ENCODE results near the gene JMY.

Gene JMY

DNA sequence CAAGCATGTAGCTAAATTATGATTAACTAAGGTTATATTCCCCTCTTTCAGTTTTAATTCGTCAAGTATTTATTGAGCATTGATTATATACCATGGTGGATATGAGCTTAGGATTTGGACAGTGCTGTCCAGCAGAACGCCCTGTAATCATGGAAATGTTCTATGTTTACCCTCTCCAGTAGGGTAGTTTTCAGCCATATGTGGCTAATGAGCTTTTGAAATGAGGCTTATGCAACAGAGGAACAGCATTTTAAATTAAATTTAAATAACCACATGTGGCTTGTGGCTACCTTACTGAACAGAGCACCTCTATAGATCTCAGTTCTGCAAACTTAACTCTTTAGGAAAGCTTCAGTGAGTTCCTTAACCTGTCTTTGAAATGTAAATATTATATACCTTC lies 59.1 kb downstream of the JMY start:
- no peak for DNase-seq

DNA sequence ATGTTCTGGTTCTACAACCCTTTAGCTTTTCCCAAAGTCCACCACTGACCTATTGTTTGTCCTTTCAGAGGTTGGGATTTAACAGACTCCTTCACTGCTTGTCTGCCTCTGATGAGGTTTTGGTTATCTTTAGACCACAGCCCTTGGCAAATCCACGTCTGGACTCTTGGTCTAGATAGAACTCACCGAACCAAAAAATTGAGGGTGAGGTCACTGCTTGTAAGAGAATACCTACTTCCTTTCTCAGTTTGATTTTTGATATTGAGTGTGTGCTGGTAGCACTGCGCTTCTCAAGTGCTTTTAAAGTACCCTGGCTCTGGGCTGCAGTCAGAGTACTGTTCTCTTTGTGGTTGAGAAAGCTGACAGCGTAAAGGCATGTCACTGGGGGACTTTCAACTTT lies 61.7 kb downstream of the JMY start:
- DNase-seq = no peak

DNA sequence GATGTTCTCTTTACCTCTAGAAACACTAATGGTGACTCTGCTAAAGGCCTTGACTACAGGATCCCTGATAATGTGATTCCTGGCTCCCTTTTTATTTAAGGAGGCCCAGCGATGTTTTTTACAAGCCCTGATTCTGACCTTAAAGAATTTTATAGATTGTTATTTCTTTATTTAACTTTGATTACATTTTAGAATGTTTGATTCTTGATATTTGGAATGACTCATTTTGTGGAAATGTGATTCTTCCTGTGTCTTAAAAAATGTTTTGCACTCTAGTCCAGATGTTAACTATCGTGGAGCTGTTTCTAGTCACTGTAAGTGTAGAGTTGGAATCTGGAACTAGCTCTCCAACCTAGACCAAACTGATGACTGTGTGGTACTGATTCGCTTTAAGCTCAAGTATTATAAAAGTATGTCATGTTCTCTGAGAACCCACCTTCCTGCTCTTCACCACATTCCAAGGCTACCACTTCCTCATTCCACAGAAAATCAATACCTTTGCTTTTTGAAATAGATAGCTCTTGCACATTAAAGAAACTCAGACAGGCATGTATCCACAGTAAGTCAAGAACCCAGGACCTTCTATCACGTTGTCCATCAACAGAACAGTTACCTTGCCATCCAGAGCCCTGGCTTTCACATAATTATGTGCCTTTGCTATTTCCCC lies 65.2 kb downstream of the JMY start:
- no peak for DNase-seq

DNA sequence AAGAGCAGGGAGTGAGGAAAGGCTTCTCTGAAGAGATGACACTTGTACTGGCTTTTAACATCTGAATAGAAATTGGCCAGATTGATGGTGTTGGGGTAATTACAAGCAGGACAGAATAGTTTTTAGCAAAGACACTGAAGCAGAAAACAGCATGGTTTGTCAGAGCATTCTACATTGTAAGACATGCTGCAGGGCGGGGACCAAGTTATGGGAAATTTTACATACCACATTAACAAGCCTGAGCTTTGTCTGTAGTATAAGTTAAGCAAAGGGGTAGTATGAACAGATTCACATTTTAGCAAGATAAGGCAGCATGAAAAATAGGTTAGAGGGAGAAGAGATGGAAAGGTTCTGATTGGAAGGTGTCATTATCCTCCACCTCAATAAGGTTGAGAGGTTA lies 66.5 kb downstream of the JMY start:
- DNase-seq = no peak

DNA sequence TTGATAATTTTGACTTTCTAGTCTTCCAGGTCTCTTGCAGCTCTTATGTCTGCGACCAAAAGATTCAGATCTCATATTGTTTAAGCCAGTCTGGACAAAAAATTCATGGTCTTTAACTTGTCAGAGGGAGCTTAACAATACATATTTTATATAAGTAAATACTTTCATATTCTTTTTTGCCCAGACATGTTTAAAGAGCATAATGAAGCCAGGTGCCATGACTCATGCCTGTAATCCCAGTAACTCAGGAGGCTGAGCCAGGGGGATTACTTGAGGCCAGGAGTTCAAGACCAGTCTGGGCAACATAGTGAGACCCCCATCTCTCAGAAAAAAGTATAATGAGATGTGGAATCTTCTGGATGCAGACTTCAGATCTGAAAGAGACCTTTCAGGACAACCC lies 69.8 kb downstream of the JMY start:
- no peak for DNase-seq

DNA sequence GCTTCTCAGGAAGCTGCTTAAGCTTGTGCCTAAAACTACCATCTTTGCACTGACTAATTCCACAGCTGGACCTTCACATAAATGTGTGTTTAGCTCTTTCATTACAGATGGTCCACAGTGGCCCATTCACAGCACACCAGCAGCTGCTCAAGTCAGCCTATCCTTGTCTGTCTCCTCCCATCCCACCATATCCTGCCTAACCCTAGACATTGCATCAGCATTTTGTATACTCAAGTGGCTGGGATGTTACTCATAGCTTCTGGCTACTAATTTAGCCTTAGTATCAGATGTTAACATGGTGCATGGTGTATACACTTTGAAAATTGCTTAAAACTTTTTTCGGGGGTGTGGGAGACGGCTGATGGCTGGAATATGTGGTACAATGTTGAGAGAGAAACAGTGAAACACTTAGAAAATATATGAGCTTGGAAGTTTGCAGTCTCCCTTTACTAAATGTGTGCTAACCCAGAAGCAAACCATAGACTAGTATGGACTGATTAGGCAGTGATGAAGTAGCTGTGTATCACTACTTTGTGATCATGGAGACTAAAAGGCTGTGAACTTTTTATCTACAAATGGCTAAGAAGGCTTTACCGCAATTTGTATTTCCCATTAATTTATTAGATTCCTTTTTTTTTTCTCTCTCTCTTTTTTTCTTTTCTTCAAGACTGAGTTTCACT lies 83.1 kb downstream of the JMY start:
- no peak for DNase-seq

DNA sequence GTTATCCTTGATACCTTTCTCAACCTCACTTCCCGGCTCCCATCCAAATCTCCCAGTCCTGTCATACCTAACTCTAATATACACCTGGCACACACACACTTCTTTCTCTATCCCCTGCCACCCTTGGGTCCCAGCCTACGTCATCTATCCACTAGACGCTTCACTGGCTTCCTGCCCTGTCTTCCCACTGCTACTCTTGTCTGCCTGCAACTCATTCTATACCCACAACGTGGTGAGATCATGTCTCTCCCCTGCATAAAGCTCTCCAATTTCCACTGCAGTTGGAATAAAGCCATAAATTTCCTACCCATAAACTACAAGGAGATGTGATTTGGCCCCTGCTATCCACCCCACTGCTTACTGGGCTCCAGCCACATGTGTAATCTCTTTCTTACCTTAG lies 93.5 kb downstream of the JMY start:
- DNase-seq = no peak

DNA sequence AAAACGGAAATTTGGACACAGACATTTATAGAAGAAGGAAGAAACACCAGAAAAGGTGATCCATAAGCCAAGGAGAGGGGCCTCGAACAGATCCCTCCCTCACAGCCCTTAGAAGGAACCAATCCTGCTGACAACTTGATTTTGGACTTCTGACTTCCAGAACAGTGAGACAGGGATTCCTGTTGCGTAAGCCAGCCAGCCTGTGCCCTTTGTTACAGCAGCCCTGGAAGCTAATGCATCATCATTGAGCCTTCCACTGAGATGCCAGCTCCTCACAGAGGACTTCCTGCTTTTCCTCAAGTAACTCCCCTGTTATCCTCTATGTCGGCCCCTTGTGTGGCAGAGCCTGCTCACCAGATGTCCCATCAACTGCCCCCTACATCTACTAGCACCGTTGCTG lies 94.1 kb downstream of the JMY start:
- DNase-seq = no peak

DNA sequence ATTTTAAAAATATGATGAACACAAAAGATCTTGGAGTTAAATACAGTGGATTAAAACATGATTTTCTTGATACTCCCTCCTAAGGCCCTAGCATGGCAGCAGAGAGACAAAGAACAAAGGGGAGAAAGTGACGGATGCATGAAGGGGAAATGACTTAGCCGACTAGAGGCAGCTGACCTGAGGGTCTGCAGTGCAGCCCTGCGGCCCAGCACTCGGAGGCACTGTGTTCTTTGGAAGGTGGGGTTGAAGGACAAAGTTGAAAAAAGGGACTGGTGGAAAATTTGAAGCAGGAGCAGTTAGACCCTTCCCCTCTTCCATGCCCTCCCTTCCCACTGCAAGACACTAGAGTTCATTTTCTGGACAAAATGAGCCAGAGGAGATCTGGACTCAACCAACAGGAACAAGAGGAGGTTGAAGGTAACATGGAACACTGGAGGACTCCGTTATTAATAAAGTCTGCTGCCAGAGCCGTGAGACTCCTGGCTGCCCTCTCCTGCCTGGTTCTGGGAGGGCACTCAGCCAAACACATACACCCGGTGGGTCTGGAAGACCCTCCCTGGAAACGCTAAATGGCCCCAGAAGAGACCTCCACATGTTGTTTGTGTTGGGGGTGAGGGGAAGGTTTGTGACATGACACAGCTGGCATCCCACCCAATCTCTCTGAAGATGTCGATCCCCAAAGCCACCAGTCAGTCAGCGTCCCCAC lies 98.1 kb downstream of the JMY start:
- no peak for DNase-seq

DNA sequence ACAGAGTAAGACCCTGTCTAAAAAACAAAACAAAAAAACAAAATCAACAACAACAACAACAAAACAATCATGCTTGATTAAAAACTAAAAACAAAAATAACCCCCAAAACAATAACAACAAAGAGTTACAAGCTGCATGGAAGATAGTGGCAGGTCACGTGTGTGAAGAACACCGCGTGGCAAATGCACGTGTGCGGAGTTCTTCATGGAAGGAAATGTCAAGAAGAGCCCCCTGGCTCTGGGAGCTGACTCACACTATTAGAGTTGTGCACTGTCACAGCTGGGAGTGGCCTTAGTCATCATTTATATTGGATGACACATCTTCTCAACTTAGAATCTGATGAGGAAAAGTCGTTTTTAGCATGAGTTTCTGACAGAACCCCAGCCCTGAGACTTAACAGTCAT lies 110.5 kb downstream of the JMY start:
- peak in 16 of 56 donors; percentile 2 to 48 (median 19) for DNase-seq

DNA sequence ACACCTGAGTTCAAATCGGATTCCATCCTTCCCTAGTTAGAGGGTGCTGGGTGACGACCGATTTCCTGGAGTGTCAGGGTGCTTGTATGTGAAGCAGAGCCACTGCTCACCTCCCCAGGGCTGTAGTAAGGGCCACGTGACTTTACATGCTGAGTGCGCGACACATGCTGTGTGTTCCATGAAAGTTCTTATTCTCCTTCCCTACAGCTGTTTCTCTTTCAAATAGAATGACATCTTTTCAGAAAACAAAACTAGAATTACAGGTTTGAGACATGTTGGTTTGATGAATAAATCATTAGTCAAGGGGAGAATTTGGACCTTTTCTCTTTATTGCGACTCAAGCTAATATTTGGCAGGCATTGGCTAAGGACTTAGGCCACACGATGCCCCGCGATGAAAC lies 113.1 kb downstream of the JMY start:
- no peak for DNase-seq

DNA sequence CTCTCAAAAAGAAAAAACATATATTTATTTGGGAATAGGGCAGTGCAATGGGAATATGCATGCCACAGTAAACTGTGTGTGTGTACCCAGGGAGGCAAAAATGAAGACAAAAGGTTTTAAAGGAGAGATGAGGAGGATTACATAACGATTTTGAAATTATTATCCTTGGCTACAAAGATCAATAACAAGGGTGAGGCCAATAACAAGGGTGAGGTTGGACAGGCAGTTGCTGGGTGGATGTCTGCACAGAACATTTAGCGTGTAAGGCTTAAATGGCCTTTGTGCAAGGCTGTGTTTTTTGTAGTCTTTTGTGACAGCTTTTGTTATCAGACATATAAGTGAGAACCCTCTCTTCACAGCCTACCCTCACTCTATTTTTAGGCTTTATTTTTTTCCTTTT lies 114.0 kb downstream of the JMY start:
- DNase-seq = no peak

DNA sequence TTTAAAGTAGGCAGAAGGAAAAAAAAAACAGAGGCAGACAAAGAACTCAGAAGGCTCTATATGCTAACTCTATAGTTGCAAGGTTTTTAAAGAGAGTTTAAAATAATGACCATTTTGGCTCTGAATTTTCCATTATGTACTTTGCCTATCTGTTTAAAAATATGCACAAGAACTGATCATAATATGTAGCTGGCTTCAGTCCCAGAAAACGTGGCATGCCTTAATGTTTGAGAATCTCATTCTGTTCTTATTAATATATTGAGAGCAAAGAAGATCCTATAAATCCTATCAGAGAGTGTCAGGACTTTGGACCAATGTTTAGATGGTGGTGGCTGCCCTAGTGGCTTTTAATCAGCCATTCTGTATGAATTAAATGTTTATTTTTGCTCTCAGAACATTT lies 121.5 kb downstream of the JMY start:
- DNase-seq = no peak

All from nucleus accumbens (tissue), 56 donors.